NCI-H748 treated with DMSO at 0.1 percent for 48 hours (cell line): ENCODE measurements around the gene SLC27A2.
"Not testable (repeated sequence)": the region's sequence is repeated elsewhere in the genome, so short reads cannot be mapped to it uniquely, and the experiment has no call there.

Source experiments
- DNase-seq: peaks from one replicate; lab custom pipeline; 2025; lab: John Stamatoyannopoulos, UW

Gene SLC27A2

GRCh38 chr15:50181969-50182218 lies at the start of gene SLC27A2:
Gene SLC27A2, plus strand, starts transcription at chr15:50182196. Its CDS starts 232 bp downstream, at chr15:50182428.
- DNase-seq: peak; percentile 18

- DNase-seq: not testable (repeated sequence)
Observed at GRCh38 chr15:50132251-50132984, 49.6 kb upstream of the SLC27A2 start.

GRCh38 chr15:50134524-50135024 lies 47.4 kb upstream of the SLC27A2 start:
- DNase-seq: no peak

- no peak for DNase-seq
Observed at GRCh38 chr15:50135031-50135551, 46.9 kb upstream of the SLC27A2 start.

- no peak for DNase-seq
Observed at GRCh38 chr15:50137330-50137761, 44.6 kb upstream of the SLC27A2 start.

GRCh38 chr15:50137893-50138292 lies 44.1 kb upstream of the SLC27A2 start:
- DNase-seq: no peak

- DNase-seq: no peak
Observed at GRCh38 chr15:50138391-50138790, 43.6 kb upstream of the SLC27A2 start.

GRCh38 chr15:50140098-50140497 lies 41.9 kb upstream of the SLC27A2 start:
- no peak for DNase-seq

GRCh38 chr15:50140983-50141382 lies 41.0 kb upstream of the SLC27A2 start:
- no peak for DNase-seq

- no peak for DNase-seq
Observed at GRCh38 chr15:50141856-50142255, 40.1 kb upstream of the SLC27A2 start.

GRCh38 chr15:50143255-50143860 lies 38.6 kb upstream of the SLC27A2 start:
- DNase-seq: no peak

GRCh38 chr15:50144341-50145120 lies 37.5 kb upstream of the SLC27A2 start:
- no peak for DNase-seq

- DNase-seq: peak; percentile 19
Observed at GRCh38 chr15:50145451-50145872, 36.5 kb upstream of the SLC27A2 start.

- no peak for DNase-seq
Observed at GRCh38 chr15:50146632-50147031, 35.4 kb upstream of the SLC27A2 start.

- no peak for DNase-seq
Observed at GRCh38 chr15:50148362-50148963, 33.5 kb upstream of the SLC27A2 start.

GRCh38 chr15:50149090-50149489 lies 32.9 kb upstream of the SLC27A2 start:
- no peak for DNase-seq

- no peak for DNase-seq
Observed at GRCh38 chr15:50150349-50150748, 31.6 kb upstream of the SLC27A2 start.

- no peak for DNase-seq
Observed at GRCh38 chr15:50150851-50151250, 31.1 kb upstream of the SLC27A2 start.

GRCh38 chr15:50151476-50151875 lies 30.5 kb upstream of the SLC27A2 start:
- no peak for DNase-seq

- DNase-seq: not testable (repeated sequence)
Observed at GRCh38 chr15:50158236-50158635, 23.8 kb upstream of the SLC27A2 start.

- DNase-seq: no peak
Observed at GRCh38 chr15:50162969-50163718, 18.9 kb upstream of the SLC27A2 start.
